HEK293 (cell line): ENCODE measurements around the gene PRX.
"Not testable (repeated sequence)": the region's sequence is repeated elsewhere in the genome, so short reads cannot be mapped to it uniquely, and the experiment has no call there.

Experiments
- CTCF ChIA-PET: fragments of 350-600 bp; formaldehyde crosslinking; extraction: SDS; loops from one replicate; lab custom pipeline; 2021; ENCODE audit warnings: antibody characterized with exemption; lab: Yijun Ruan, JAX
- POLR2A ChIA-PET: fragments of 300-600 bp; formaldehyde crosslinking; extraction: SDS; loops from one replicate; lab custom pipeline; 2020; ENCODE audit warnings: antibody characterized with exemption, inconsistent platforms; lab: Yijun Ruan, JAX
- H3K27ac ChIP-seq: fragments of 200-500 bp; sonication (Bioruptor generic); 2 replicates; pipeline ENCODE4 v1.5.1; 2014; ENCODE audit warnings: low read depth, low read length, control low read depth, inconsistent platforms; ENCODE audit errors: extremely low read depth
- H3K36me3 ChIP-seq, 2 experiments: fragments of 200-500 bp in 1 of 2; sonication (Bioruptor generic) in 1 of 2; 1 replicate in 1 of 2; 2 replicates in 1 of 2; pipeline ENCODE4 v1.5.1; 2014 to 2017; ENCODE audit warnings: inconsistent platforms in 2 of 2, low read length in 2 of 2; ENCODE audit not compliant: control insufficient read depth in 2 of 2, insufficient read depth in 1 of 2
- H3K4me1 ChIP-seq: fragments of 200-500 bp; sonication (Bioruptor generic); 2 replicates; pipeline ENCODE4 v1.5.1; 2014; ENCODE audit warnings: mild to moderate bottlenecking, low read length, inconsistent platforms; ENCODE audit not compliant: control insufficient read depth, insufficient read depth
- H3K4me3 ChIP-seq: 2 replicates; pipeline ENCODE4 v1.5.1; 2011; ENCODE audit warnings: low read depth, mild to moderate bottlenecking, control low read depth, low read length, moderate library complexity
- H3K9me3 ChIP-seq: fragments of 200-500 bp; sonication (Bioruptor generic); 2 replicates; pipeline ENCODE4 v1.5.1; 2014; ENCODE audit warnings: low read depth, low read length, inconsistent platforms; ENCODE audit not compliant: control insufficient read depth, insufficient read depth
- EGR2 ChIP-seq: fragments of 450-650 bp; formaldehyde crosslinking; IDR thresholded peaks from 2 replicates; pipeline ENCODE4 v1.5.1; 2016; ENCODE audit warnings: low read depth, missing biosample characterization, missing genetic modification characterization
- KLF1 ChIP-seq: fragments of 450-650 bp; formaldehyde crosslinking; IDR thresholded peaks from 2 replicates; pipeline ENCODE4 v1.5.1; 2016; ENCODE audit warnings: missing biosample characterization, missing genetic modification characterization
- KLF10 ChIP-seq: fragments of 450-650 bp; IDR thresholded peaks from 2 replicates; pipeline ENCODE4 v1.5.1; 2018; ENCODE audit warnings: missing biosample characterization, mild to moderate bottlenecking, missing genetic modification characterization
- OSR2 ChIP-seq: fragments of 450-650 bp; formaldehyde crosslinking; IDR thresholded peaks from 2 replicates; pipeline ENCODE4 v1.5.1; 2016; ENCODE audit warnings: missing biosample characterization, missing genetic modification characterization
- SCRT1 ChIP-seq: fragments of 450-650 bp; formaldehyde crosslinking; IDR thresholded peaks from 2 replicates; pipeline ENCODE4 v1.5.1; 2016; ENCODE audit warnings: missing biosample characterization, missing genetic modification characterization, borderline replicate concordance
- SCRT2 ChIP-seq: fragments of 450-650 bp; formaldehyde crosslinking; IDR thresholded peaks from 2 replicates; pipeline ENCODE4 v1.5.1; 2016; ENCODE audit warnings: missing biosample characterization, missing genetic modification characterization
- SP2 ChIP-seq: fragments of 450-650 bp; formaldehyde crosslinking; IDR thresholded peaks from 2 replicates; pipeline ENCODE4 v1.5.1; 2016; ENCODE audit warnings: missing biosample characterization, missing genetic modification characterization
- TSHZ1 ChIP-seq: fragments of 450-650 bp; formaldehyde crosslinking; IDR thresholded peaks from 2 replicates; pipeline ENCODE4 v1.5.1; 2016; ENCODE audit warnings: missing biosample characterization, missing genetic modification characterization, borderline replicate concordance
- ZBTB1 ChIP-seq: fragments of 450-650 bp; formaldehyde crosslinking; IDR thresholded peaks from 2 replicates; pipeline ENCODE4 v1.5.1; 2016; ENCODE audit warnings: missing biosample characterization, missing genetic modification characterization
- ZBTB10 ChIP-seq: fragments of 450-650 bp; formaldehyde crosslinking; IDR thresholded peaks from 2 replicates; pipeline ENCODE4 v1.5.1; 2016; ENCODE audit warnings: missing biosample characterization, missing genetic modification characterization
- ZFHX2 ChIP-seq: fragments of 450-650 bp; formaldehyde crosslinking; conservative IDR thresholded peaks from 2 replicates; pipeline ENCODE4 v1.5.1; 2016; ENCODE audit warnings: missing biosample characterization, missing genetic modification characterization
- ZNF10 ChIP-seq: fragments of 450-650 bp; formaldehyde crosslinking; IDR thresholded peaks from 2 replicates; pipeline ENCODE4 v1.5.1; 2017; ENCODE audit warnings: missing biosample characterization, missing genetic modification characterization
- ZNF121 ChIP-seq: fragments of 450-650 bp; formaldehyde crosslinking; IDR thresholded peaks from 2 replicates; pipeline ENCODE4 v1.5.1; 2016; ENCODE audit warnings: missing biosample characterization, missing genetic modification characterization
- ZNF132 ChIP-seq: fragments of 450-650 bp; formaldehyde crosslinking; IDR thresholded peaks from 2 replicates; pipeline ENCODE4 v1.5.1; 2017; ENCODE audit warnings: missing biosample characterization, missing genetic modification characterization, borderline replicate concordance
- ZNF133 ChIP-seq: fragments of 450-650 bp; formaldehyde crosslinking; IDR thresholded peaks from 2 replicates; pipeline ENCODE4 v1.5.1; 2016; ENCODE audit warnings: missing biosample characterization, missing genetic modification characterization
- ZNF169 ChIP-seq: fragments of 450-650 bp; formaldehyde crosslinking; IDR thresholded peaks from 2 replicates; pipeline ENCODE4 v1.5.1; 2016; ENCODE audit warnings: missing biosample characterization, missing genetic modification characterization
- ZNF23 ChIP-seq: fragments of 450-650 bp; formaldehyde crosslinking; IDR thresholded peaks from 2 replicates; pipeline ENCODE4 v1.5.1; 2016; ENCODE audit warnings: missing biosample characterization, missing genetic modification characterization, borderline replicate concordance
- ZNF514 ChIP-seq: fragments of 450-650 bp; formaldehyde crosslinking; IDR thresholded peaks from 2 replicates; pipeline ENCODE4 v1.5.1; 2016; ENCODE audit warnings: missing biosample characterization, missing genetic modification characterization
- ZNF558 ChIP-seq: fragments of 450-650 bp; formaldehyde crosslinking; IDR thresholded peaks from 2 replicates; pipeline ENCODE4 v1.5.1; 2016; ENCODE audit warnings: missing biosample characterization, missing genetic modification characterization
- ZNF580 ChIP-seq: fragments of 450-650 bp; formaldehyde crosslinking; IDR thresholded peaks from 2 replicates; pipeline ENCODE4 v1.5.1; 2016; ENCODE audit warnings: missing biosample characterization, missing genetic modification characterization
- ZNF629 ChIP-seq: fragments of 450-650 bp; formaldehyde crosslinking; IDR thresholded peaks from 2 replicates; pipeline ENCODE4 v1.5.1; 2017; ENCODE audit warnings: missing biosample characterization, missing genetic modification characterization
- ZSCAN4 ChIP-seq: fragments of 450-650 bp; formaldehyde crosslinking; IDR thresholded peaks from 2 replicates; pipeline ENCODE4 v1.5.1; 2017; ENCODE audit warnings: missing biosample characterization, missing genetic modification characterization

The PRX gene

GRCh38 chr19:40370997-40371801 lies 42.0 kb downstream of the PRX start:
- Histone ChIP-seq H3K4me3 (no peak overlapping the region), H3K4me1 (peaks cover 8% of the 10 kb centered on the region), H3K9me3 (no peaks in the 10 kb centered on the region), H3K27ac (0 out of 2 replicates have a peak overlapping the region, but pooled peaks have one; percentile 13), H3K36me3 (peaks cover 74 to 77% of the 10 kb centered on the region in 2 experiments)
- ChIA-PET POLR2A (interaction anchor here (0.5 to 1.4 kb wide), 10 partner anchors 9 to 568 kb away, joined by 3 to 8 read pairs (median 4); partner anchors contain the start of genes C19orf47 and PLD3), CTCF (interaction anchor here (1.6 kb wide), 1 partner anchor 152 kb away, joined by 3 read pairs; no protein-coding TSS in a partner anchor)
- TF ChIP-seq ZBTB1 (tag by site-specific recombination) (no peak), KLF1 (tag by site-specific recombination) (peak; percentile 45)

GRCh38 chr19:40370253-40370652 lies 42.9 kb downstream of the PRX start:
- Histone ChIP-seq H3K4me1 (peaks cover 15% of the 10 kb centered on the region), H3K36me3 (peaks cover 70 to 74% of the 10 kb centered on the region in 2 experiments)
- H3K9me3 ChIP-seq, POLR2A ChIA-PET, H3K27ac ChIP-seq, H3K4me3 ChIP-seq: not testable (repeated sequence)
- CTCF ChIA-PET: interaction anchor here (1.6 kb wide), 1 partner anchor 153 kb away, joined by 3 read pairs; no protein-coding TSS in a partner anchor
- TF ChIP-seq ZNF121 (tag by site-specific recombination): peak; percentile 95

- no peak overlapping the region for H3K4me3 ChIP-seq
- H3K27ac ChIP-seq: no peak overlapping the region
- CTCF ChIA-PET: no interaction called here
- peaks cover 70% of the 10 kb centered on the region in 2 experiments for H3K36me3 ChIP-seq
- POLR2A ChIA-PET: no interaction called here
- TF ChIP-seq ZNF580 (no peak), ZSCAN4 (tag by site-specific recombination) (no peak), ZNF514 (tag by site-specific recombination) (no peak), EGR2 (no peak), ZNF10 (no peak), ZNF169 (tag by site-specific recombination) (no peak), ZNF558 (tag by site-specific recombination) (no peak), SCRT1 (tag by site-specific recombination) (no peak), SP2 (tag by site-specific recombination) (no peak), KLF10 (tag by site-specific recombination) (no peak), ZNF133 (no peak), ZBTB10 (tag by site-specific recombination) (no peak), OSR2 (tag by site-specific recombination) (no peak), ZNF629 (tag by site-specific recombination) (no peak), TSHZ1 (tag by site-specific recombination) (no peak), ZNF23 (no peak), ZFHX2 (tag by site-specific recombination) (no peak), SCRT2 (no peak), ZNF132 (no peak)
- TF ChIP-seq, all 188 proteins: peak for 0
- H3K4me1 ChIP-seq: peaks cover 19% of the 10 kb centered on the region
- no peaks in the 10 kb centered on the region for H3K9me3 ChIP-seq
Measured at GRCh38 chr19:40369797-40370196, 43.4 kb downstream of the PRX start.
